H1 (cell line): Measurements from ENCODE around the gene SOX12. TPM values are rescaled to one million over a fixed set of nuclear protein-coding genes. Genes with fewer than 3 reads are reported as not detected.
A peak's percentile ranks its signal among the peaks of the same experiment; 100 is the strongest.

Source experiments
- CTCF ChIA-PET: fragments of 300-600 bp; sonication (Branson Sonifier 250); formaldehyde crosslinking; loops from one replicate; lab custom pipeline; 2021; ENCODE audit not compliant: partially characterized antibody; lab: Charles Lee
- POLR2A ChIA-PET: fragments of 300-600 bp; sonication (Branson Sonifier 250); formaldehyde crosslinking; loops from one replicate; lab custom pipeline; 2021; ENCODE audit warnings: inconsistent platforms; ENCODE audit not compliant: partially characterized antibody; lab: Charles Lee
- DNase-seq, 2 experiments: peaks; one replicate each; pipeline versions ENCODE4 v3.0.0 to v3.0.0-alpha.2; 2010 to 2022; ENCODE audit warnings: low spot score in 2 of 2, low read depth in 1 of 2, mixed read lengths in 1 of 2
- FAIRE-seq: peaks from 2 replicates; lab custom pipeline; 2011; peaks lifted over from hg19 to GRCh38; lab: Jason Lieb, UNC
- H2AFZ ChIP-seq: 2 replicates; pipeline ENCODE4 v1.8.1; 2012; ENCODE audit warnings: low read length, inconsistent platforms
- H2AK5ac ChIP-seq: 2 replicates; pipeline ENCODE4 v1.6.1; 2013; ENCODE audit warnings: low read depth, low read length
- H2BK120ac ChIP-seq: replicated peaks from 2 replicates; pipeline ENCODE3; 2013; ENCODE audit warnings: low read depth, low read length, inconsistent platforms
- H2BK12ac ChIP-seq: 2 replicates; pipeline ENCODE4 v1.6.1; 2013; ENCODE audit warnings: low read depth, low read length
- H2BK15ac ChIP-seq: 2 replicates; pipeline ENCODE4 v1.6.1; 2013; ENCODE audit warnings: low read length
- H2BK20ac ChIP-seq: 2 replicates; pipeline ENCODE4 v1.6.1; 2013; ENCODE audit warnings: low read length
- H2BK5ac ChIP-seq: 2 replicates; pipeline ENCODE4 v1.6.1; 2013; ENCODE audit warnings: low read depth, low read length
- H3K14ac ChIP-seq: 2 replicates; pipeline ENCODE4 v1.6.1; 2013; ENCODE audit warnings: inconsistent platforms; ENCODE audit not compliant: insufficient read length
- H3K18ac ChIP-seq: 2 replicates; pipeline ENCODE4 v1.6.1; 2013; ENCODE audit warnings: low read length; ENCODE audit errors: extremely low read depth
- H3K23ac ChIP-seq: 2 replicates; pipeline ENCODE4 v1.6.1; 2013; ENCODE audit warnings: inconsistent platforms; ENCODE audit not compliant: insufficient read length
- H3K23me2 ChIP-seq: 2 replicates; pipeline ENCODE4 v1.6.1; 2013; ENCODE audit warnings: low read depth, low read length
- H3K27ac ChIP-seq: 2 replicates; pipeline ENCODE4 v1.6.1; 2011; ENCODE audit warnings: low read depth, low read length, inconsistent platforms
- H3K27me3 ChIP-seq, 4 experiments: replicated peaks in 1 of 4; 1 replicate in 1 of 4; 2 replicates in 3 of 4; pipeline versions ENCODE4 v1.6.1 to v1.8.1; 2011 to 2013; ENCODE audit warnings: low read length in 3 of 4, mild to moderate bottlenecking in 3 of 4, inconsistent platforms in 2 of 4, mixed read lengths in 2 of 4, moderate library complexity in 1 of 4; ENCODE audit not compliant: control insufficient read depth in 3 of 4, insufficient read depth in 3 of 4; ENCODE audit errors: extremely low read depth in 1 of 4
- H3K36me3 ChIP-seq, 4 experiments: 2 replicates each; pipeline versions ENCODE4 v1.6.1 to v1.8.1; 2011 to 2013; ENCODE audit warnings: mild to moderate bottlenecking in 4 of 4, low read length in 3 of 4, moderate library complexity in 2 of 4, control low read depth in 1 of 4, inconsistent platforms in 1 of 4; ENCODE audit not compliant: insufficient read depth in 4 of 4, control insufficient read depth in 2 of 4
- H3K4ac ChIP-seq: replicated peaks from 2 replicates; pipeline ENCODE3; 2013; ENCODE audit warnings: low read length, low read depth, mixed read lengths, inconsistent platforms; ENCODE audit not compliant: insufficient read length
- H3K4me1 ChIP-seq, 4 experiments: replicated peaks in 1 of 4; 1 replicate in 1 of 4; 2 replicates in 3 of 4; pipeline versions ENCODE4 v1.6.1 to v1.8.1; 2011 to 2013; ENCODE audit warnings: low read length in 3 of 4, inconsistent platforms in 2 of 4, mixed read lengths in 1 of 4; ENCODE audit not compliant: insufficient read depth in 4 of 4, control insufficient read depth in 3 of 4
- H3K4me2 ChIP-seq, 2 experiments: 2 replicates each; pipeline versions ENCODE4 v1.6.1 to v1.8.1; 2011 to 2013; ENCODE audit warnings: low read depth in 2 of 2, low read length in 2 of 2, control low read depth in 1 of 2, inconsistent platforms in 1 of 2, mild to moderate bottlenecking in 1 of 2; ENCODE audit not compliant: insufficient read depth in 1 of 2
- H3K4me3 ChIP-seq, 4 experiments: fragments of 200-600, 300-600 bp in 1 of 4; sonication (generic), shearing (Covaris generic), sonication (Bioruptor Twin) in 1 of 4; 2 replicates each; pipeline versions ENCODE4 v1.5.1 to v1.8.1; 2011 to 2016; ENCODE audit warnings: low read length in 4 of 4, low read depth in 3 of 4, control low read depth in 2 of 4, inconsistent platforms in 2 of 4, mild to moderate bottlenecking in 2 of 4, mixed read lengths in 1 of 4, moderate library complexity in 1 of 4; ENCODE audit not compliant: insufficient read depth in 2 of 4; ENCODE audit errors: extremely low read depth in 1 of 4
- H3K56ac ChIP-seq: replicated peaks from 2 replicates; pipeline ENCODE3; 2013; ENCODE audit warnings: low read depth, mild to moderate bottlenecking, mixed read lengths, low read length, inconsistent platforms; ENCODE audit not compliant: insufficient read length
- H3K79me1 ChIP-seq: 2 replicates; pipeline ENCODE4 v1.6.1; 2013; ENCODE audit warnings: low read depth, low read length, control low read depth
- H3K79me2 ChIP-seq, 2 experiments: 2 replicates each; pipeline versions ENCODE4 v1.6.1 to v1.8.1; 2012 to 2013; ENCODE audit warnings: low read length in 2 of 2, mild to moderate bottlenecking in 2 of 2, inconsistent platforms in 1 of 2; ENCODE audit not compliant: insufficient read depth in 2 of 2, control insufficient read depth in 1 of 2
- H3K9ac ChIP-seq, 4 experiments: replicated peaks in 1 of 4; 1 replicate in 1 of 4; 2 replicates in 3 of 4; pipeline versions ENCODE4 v1.6.1 to v1.8.1; 2011 to 2013; ENCODE audit warnings: low read depth in 3 of 4, low read length in 3 of 4, control low read depth in 2 of 4, mild to moderate bottlenecking in 2 of 4, moderate library complexity in 2 of 4, inconsistent platforms in 1 of 4; ENCODE audit errors: extremely low read depth in 1 of 4
- H3K9me3 ChIP-seq, 2 experiments: 2 replicates each; pipeline versions ENCODE4 v1.6.1 to v1.8.1; 2012 to 2013; ENCODE audit warnings: mild to moderate bottlenecking in 2 of 2, moderate library complexity in 2 of 2, control low read depth in 1 of 2, inconsistent platforms in 1 of 2, low read depth in 1 of 2, low read length in 1 of 2, mixed read lengths in 1 of 2; ENCODE audit not compliant: insufficient read depth in 2 of 2
- H4K20me1 ChIP-seq, 2 experiments: replicated peaks in 1 of 2; 2 replicates each; pipeline versions ENCODE3 to v1.8.1; 2011 to 2013; ENCODE audit warnings: inconsistent platforms in 2 of 2, low read length in 2 of 2, mild to moderate bottlenecking in 1 of 2; ENCODE audit not compliant: insufficient read depth in 2 of 2, control insufficient read depth in 1 of 2
- H4K5ac ChIP-seq: 2 replicates; pipeline ENCODE4 v1.6.1; 2013; ENCODE audit warnings: low read length, low read depth, mixed read lengths, inconsistent platforms; ENCODE audit not compliant: insufficient read length
- H4K8ac ChIP-seq: 2 replicates; pipeline ENCODE4 v1.8.0; 2013; ENCODE audit warnings: mild to moderate bottlenecking, moderate library complexity, low read length, inconsistent platforms; ENCODE audit not compliant: insufficient read depth; ENCODE audit errors: extremely low read depth
- H4K91ac ChIP-seq: replicated peaks from 2 replicates; pipeline ENCODE3; 2013; ENCODE audit warnings: low read length, mixed read lengths, inconsistent platforms; ENCODE audit not compliant: insufficient read length
- BCL11A ChIP-seq, 2 experiments: IDR thresholded peaks; one replicate each; pipeline ENCODE4 v1.6.1; 2011; ENCODE audit warnings: low read depth in 2 of 2, low read length in 2 of 2, mild to moderate bottlenecking in 2 of 2
- CHD2 ChIP-seq: IDR thresholded peaks from 2 replicates; pipeline ENCODE4 v1.6.1; 2012; ENCODE audit warnings: low read length, improper control_type of control experiment
- CREB1 ChIP-seq: IDR thresholded peaks from 2 replicates; pipeline ENCODE4 v1.6.1; 2012; ENCODE audit warnings: inconsistent platforms
- CTBP2 ChIP-seq: IDR thresholded peaks from 2 replicates; pipeline ENCODE4 v1.7.0; 2011; ENCODE audit warnings: borderline replicate concordance, mild to moderate bottlenecking, moderate library complexity, mixed read lengths, low read length; ENCODE audit not compliant: insufficient read depth, insufficient read length
- TEAD4 ChIP-seq: IDR thresholded peaks from 2 replicates; pipeline ENCODE4 v1.6.1; 2012; ENCODE audit warnings: low read depth, low read length, inconsistent platforms, mixed read lengths
- WGBS, 2 experiments: shearing (Covaris generic) in 1 of 2; methylation state at CpG; one replicate each; pipeline versions ENCODE4 v1.1.6 to v1.1.7; 2013 to 2015; ENCODE audit warnings: low lambda C conversion rate in 2 of 2, mixed read lengths in 2 of 2, inconsistent platforms in 1 of 2, low coverage in 1 of 2, missing lambda C conversion rate in 1 of 2; ENCODE audit not compliant: insufficient replicate concordance in 2 of 2, insufficient coverage in 1 of 2, insufficient read length in 1 of 2; ENCODE audit errors: extremely low coverage in 1 of 2, missing lambda C conversion rate in 1 of 2; 5-methylcytosine and 5-hydroxymethylcytosine counted together
- polyA plus RNA-seq, 7 experiments: library from polyadenylated mRNA; depleted of rRNA in 3 of 7; stranded (reverse) in 5 of 7; unstranded in 2 of 7; fragments of >200 nt in 5 of 7; fragments of 200-250 nt in 2 of 7; gene quantifications; 1 replicate in 5 of 7; 2 replicates in 1 of 7; 4 replicates in 1 of 7; pipeline versions ENCODE4 v1.2.1 to v1.2.3, GENCODE V29; 2011 to 2013; ENCODE audit warnings: missing spikeins in 2 of 7, mixed read lengths in 2 of 7
- total RNA-seq: library from RNA; stranded (reverse); fragmentation: NEBNext Ultra II Directional; extraction: Animal tissue kit (Norgen Biotek cat#: 25700); gene quantifications from 2 replicates; pipeline ENCODE4 v1.2.1, GENCODE V29; 2021

The SOX12 gene
- total and polyA plus RNA-seq, 2 of the 8 experiments (the other 6 are each of a cell fraction or from before 2014, with no cell fraction given): 6.4 to 63.0 TPM

- H3K14ac ChIP-seq: no peak overlapping the region
- H3K18ac ChIP-seq: no peak overlapping the region; the same call in 1 of the 2 replicates
- H3K4ac ChIP-seq: no peak overlapping the region
- H3K79me1 ChIP-seq: no peaks in the 10 kb centered on the region
- H3K36me3 ChIP-seq: no peaks in the 10 kb centered on the region; a peak in 1 of 8 replicates
- no peak overlapping the region for H3K27ac ChIP-seq
- no peaks in the 10 kb centered on the region for H4K20me1 ChIP-seq
- no peak overlapping the region for H3K56ac ChIP-seq
- TF ChIP-seq BCL11A (IDR thresholded peaks at IDR 0.05; ENCODE audit: low read depth in 2 of 2, low read length in 2 of 2) (no peak), CTBP2 (no peak), CREB1 (peak; percentile 48; the same call in 1 of the 2 replicates), CHD2 (no peak), TEAD4 (no peak)
- DNase-seq: no peak
- no peak overlapping the region for H3K23ac ChIP-seq
- no peaks in the 10 kb centered on the region; a peak in 1 of 4 replicates for H3K79me2 ChIP-seq
- no peak overlapping the region for H2BK120ac ChIP-seq
- no peaks in the 10 kb centered on the region; a peak in 1 of 7 replicates for H3K27me3 ChIP-seq
- H3K4me1 ChIP-seq: peaks cover 0 to 5% (median 0%) of the 10 kb centered on the region in 4 experiments; a peak in 2 of 7 replicates
- no peak overlapping the region; the same call in 1 of the 2 replicates for H2BK15ac ChIP-seq
- H4K5ac ChIP-seq: no peak overlapping the region
- 85% methylated on average over 9 of the region's 9 CpGs; no CpG with 5 or more reads in 1 of the 2 experiments for WGBS, 2 experiments
- no peak overlapping the region for H2AFZ ChIP-seq
- no peak overlapping the region for H3K4me3 ChIP-seq
- no peak overlapping the region for H4K91ac ChIP-seq
- CTCF ChIA-PET: interaction anchor here (1.1 to 4.9 kb wide), 4 partner anchors 11 to 105 kb away, joined by 3 to 41 read pairs (median 10); no protein-coding TSS in a partner anchor
- no peak for FAIRE-seq
- no peak overlapping the region for H2BK5ac ChIP-seq
- POLR2A ChIA-PET: interaction anchor here (1.1 to 14.7 kb wide), 5 partner anchors 8 to 34 kb away, joined by 3 to 172 read pairs (median 6); partner anchors contain the start of gene TRIB3
- peak overlapping the region; percentile 62 for H2BK12ac ChIP-seq
- H2BK20ac ChIP-seq: no peak overlapping the region
- H3K9ac ChIP-seq: no peak overlapping the region
- H3K23me2 ChIP-seq: no peaks in the 10 kb centered on the region
- H4K8ac ChIP-seq: no peak overlapping the region
- H3K4me2 ChIP-seq: no peak overlapping the region
- no peak overlapping the region for H2AK5ac ChIP-seq
- no peaks in the 10 kb centered on the region for H3K9me3 ChIP-seq
Measured at GRCh38 chr20:373171-373890, 48.0 kb downstream of the SOX12 start.
